HG03159 (cell line): ENCODE measurements around the gene GSK3A.

Source experiments
- ATAC-seq: cut with Tn5 transposase; IDR thresholded peaks from one replicate; pipeline ENCODE4 v1.9.1; 2021; ENCODE audit warnings: mild to moderate bottlenecking, moderate library complexity; ENCODE audit not compliant: unreplicated experiment

GSK3A gene

DNA sequence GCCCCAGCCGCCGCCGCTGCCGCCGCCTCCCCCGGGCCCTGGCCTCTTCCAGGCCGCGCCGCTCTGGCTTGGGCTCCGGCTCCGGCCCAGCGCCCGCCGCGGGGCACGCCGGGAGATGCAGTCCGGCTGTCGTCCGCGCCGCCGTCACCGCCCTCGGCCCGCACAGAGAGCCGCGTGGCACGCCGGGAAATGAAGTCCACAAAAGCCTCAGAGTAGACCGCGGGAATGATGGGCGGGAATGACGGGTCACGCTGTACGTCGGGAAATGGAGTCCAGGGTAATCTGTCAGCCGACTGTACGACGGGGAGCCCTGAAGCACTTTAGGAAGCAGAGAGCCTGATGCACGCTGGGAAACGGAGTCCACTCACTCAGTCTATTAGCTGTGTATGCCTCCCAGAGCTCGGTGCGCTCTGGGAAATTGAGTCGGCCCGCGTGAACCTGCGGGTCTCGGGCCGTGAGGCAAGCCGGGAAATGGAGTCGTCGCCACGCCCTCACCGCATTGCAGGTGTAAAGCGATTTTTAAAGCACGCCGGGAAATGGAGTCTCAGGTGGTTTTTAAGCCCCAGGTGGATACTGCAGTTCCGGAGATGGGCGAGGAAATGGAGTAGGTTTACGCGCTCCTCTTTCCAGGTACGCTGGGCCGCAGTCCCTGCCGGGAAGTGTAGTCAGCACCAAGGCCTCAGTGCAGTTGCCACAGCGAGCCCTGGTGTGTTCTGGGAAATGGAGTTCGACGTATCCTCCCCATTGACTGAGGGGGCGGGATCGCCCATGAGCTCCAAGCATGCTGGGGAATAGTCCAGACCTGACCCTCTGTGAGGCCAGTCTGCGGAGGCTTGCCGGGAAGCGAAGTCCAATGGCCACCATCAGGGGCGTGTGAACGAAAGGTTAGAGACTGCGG, at the start of gene GSK3A:
Gene GSK3A (minus strand): TSS at position 91 of the 898 bp plus-strand sequence. CDS start 137 bp downstream, outside the sequence.
- peak; percentile 63 for ATAC-seq

GRCh38 chr19:42291435-42291810, 49.0 kb upstream of the GSK3A start:
- ATAC-seq = no peak

DNA sequence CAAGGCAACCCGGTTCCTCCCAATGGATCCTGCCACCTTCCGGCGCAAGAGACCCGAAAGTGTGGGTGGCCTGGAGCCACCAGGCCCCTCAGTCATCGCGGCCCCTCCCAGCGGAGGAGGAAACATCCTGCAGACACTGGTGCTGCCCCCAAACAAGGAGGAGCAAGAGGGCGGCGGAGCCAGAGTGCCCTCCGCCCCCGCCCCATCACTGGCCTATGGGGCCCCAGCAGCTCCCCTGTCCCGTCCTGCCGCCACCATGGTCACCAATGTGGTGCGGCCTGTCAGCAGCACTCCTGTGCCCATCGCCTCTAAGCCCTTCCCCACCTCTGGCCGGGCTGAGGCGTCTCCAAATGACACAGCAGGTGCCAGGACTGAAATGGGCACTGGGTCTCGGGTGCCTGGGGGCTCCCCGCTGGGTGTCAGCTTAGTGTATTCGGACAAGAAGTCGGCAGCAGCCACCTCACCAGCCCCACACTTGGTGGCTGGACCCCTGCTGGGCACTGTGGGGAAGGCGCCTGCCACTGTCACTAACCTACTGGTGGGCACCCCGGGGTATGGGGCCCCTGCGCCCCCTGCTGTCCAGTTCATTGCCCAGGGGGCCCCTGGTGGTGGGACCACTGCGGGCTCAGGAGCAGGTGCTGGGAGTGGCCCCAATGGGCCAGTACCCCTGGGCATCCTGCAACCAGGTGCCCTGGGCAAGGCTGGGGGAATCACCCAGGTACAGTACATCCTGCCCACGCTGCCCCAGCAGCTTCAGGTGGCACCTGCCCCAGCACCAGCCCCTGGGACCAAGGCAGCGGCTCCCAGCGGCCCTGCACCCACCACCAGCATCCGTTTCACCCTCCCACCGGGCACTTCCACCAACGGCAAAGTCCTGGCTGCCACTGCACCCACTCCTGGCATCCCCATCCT, 48.4 kb upstream of the GSK3A start:
- ATAC-seq = no peak

DNA sequence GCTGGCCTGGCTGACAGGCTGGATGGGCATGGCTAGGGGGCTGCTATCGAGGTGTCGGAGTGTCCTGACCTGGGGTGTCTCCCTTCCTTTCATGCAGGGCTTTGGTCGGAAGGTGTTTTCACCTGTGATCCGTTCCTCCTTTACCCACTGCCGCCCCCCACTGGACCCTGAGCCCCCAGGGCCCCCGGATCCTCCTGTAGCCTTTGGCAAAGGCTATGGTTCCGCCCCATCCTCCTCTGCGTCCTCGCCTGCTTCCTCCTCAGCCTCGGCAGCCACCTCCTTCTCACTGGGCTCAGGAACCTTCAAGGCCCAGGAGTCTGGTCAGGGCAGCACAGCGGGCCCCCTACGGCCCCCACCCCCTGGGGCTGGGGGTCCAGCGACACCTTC, 47.7 kb upstream of the GSK3A start:
- no peak for ATAC-seq

DNA sequence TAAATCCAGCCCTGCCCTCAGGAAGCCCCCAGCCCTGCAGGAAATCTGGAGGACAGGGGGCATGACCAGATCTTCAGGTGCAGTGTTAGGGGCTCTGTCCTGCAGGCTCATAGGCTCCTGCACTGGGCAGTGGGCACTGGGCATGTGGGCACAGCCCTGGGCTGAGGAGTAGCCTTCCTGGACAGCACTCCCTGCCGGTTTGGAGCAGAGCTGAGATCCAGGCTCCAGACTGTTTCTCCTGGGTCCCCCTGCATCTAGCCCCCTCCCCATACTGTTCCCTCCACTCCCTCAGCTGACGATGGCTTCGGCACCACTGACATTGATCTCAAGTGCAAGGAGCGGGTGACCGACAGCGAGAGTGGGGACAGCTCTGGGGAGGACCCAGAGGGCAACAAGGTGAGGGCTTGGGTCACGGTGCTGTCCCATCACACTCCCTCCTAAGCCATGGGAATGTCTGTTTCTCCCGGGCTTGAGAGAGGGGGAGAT, 47.2 kb upstream of the GSK3A start:
- no peak for ATAC-seq

DNA sequence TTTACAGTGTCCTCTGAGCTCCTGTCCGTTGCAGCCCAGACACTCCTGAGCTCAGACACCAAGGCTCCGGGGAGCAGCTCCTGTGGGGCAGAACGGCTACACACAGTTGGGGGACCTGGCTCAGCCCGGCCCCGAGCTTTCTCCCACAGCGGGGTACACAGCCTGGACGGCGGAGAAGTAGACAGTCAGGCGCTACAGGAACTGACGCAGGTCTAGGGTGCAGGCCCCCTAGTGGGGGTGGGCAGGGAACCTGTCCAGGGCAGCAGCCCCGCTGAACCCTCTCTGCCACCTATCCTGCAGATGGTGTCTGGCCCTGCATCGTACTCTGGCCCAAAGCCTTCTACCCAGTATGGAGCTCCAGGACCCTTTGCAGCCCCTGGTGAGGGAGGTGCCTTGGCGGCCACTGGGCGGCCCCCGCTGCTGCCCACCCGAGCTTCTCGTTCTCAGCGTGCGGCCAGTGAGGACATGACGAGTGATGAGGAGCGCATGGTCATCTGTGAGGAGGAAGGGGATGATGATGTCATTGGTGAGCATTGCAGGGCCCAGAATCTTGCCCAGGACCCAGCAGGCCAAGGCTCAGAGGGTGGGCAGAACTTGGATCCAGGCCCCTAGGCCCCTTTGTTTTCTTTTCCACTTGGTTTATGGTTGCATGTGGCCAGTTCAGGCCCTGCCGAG, 46.6 kb upstream of the GSK3A start:
- ATAC-seq = no peak

GRCh38 chr19:42288387-42288786, 46.0 kb upstream of the GSK3A start:
- ATAC-seq = no peak

GRCh38 chr19:42287827-42288107, 45.4 kb upstream of the GSK3A start:
- no peak for ATAC-seq

DNA sequence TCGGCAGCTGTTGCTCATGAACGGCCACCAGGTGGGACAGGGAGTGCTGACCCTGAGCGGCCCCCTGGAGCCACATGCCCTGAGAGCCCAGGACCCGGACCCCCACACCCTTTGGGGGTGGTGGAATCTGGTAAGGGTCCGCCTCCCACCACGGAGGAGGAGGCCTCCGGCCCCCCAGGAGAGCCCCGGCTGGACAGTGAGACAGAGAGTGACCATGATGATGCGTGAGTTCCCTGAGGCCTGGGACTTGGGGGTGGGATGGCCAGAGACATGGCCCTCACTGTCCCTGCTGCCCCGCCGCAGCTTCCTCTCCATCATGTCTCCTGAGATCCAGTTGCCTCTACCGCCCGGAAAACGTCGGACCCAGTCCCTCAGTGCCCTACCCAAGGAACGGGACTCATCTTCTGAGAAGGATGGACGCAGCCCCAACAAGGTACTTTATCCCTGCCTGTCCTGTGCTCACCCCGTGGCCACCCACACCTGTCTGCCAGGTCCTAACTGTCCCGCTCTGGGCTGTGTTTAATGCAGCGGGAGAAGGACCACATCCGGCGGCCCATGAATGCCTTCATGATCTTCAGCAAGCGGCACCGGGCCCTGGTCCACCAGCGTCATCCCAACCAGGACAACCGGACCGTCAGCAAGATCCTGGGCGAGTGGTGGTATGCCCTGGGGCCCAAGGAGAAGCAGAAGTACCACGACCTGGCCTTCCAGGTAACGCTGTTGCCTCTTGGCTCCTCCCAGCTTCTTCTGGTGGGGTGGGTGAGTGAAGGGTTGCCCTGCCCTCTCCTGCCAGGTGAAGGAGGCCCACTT, 44.8 kb upstream of the GSK3A start:
- no peak for ATAC-seq

- no peak for ATAC-seq
These were observed 44.1 kb upstream of the GSK3A start for GRCh38 chr19:42286349-42287016.

DNA sequence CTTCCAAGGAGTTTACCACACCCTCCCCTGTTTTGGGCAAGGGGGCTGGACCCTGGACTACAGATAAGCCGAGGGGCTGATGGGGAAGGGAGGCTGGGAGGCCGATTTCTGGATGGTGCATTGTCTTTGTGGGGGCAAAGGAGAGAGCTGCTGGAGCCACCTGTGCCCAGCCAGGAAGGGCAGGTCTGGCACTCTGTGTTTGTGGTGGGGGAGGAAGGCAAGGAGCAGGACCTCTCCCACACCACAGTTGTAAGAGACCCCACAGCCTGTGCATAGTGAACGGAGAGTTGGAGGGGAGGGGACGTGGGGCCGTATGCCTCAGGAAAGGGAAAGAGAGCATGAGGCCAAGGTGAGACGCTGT, 43.6 kb upstream of the GSK3A start:
- no peak for ATAC-seq

DNA sequence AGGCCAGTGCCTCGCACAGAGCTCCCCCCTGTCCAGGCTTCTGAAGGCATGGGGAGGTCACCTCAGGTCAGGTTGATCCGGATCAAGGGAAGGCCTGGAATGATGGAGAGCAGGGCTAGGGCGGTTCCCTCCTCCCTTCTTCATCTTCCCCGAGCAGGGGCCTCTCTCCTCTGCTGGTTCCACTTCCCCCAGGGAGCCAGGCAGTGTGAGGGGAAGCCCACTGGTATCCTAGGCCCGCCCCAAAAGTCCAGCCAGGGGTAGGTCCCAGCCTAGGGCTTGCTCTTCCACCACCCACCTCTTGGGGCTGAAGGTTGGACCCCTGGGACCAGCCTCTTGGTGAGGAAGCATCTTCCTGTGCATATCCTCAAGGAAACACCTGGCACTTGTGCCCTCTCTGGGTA, 43.1 kb upstream of the GSK3A start:
- ATAC-seq = no peak

DNA sequence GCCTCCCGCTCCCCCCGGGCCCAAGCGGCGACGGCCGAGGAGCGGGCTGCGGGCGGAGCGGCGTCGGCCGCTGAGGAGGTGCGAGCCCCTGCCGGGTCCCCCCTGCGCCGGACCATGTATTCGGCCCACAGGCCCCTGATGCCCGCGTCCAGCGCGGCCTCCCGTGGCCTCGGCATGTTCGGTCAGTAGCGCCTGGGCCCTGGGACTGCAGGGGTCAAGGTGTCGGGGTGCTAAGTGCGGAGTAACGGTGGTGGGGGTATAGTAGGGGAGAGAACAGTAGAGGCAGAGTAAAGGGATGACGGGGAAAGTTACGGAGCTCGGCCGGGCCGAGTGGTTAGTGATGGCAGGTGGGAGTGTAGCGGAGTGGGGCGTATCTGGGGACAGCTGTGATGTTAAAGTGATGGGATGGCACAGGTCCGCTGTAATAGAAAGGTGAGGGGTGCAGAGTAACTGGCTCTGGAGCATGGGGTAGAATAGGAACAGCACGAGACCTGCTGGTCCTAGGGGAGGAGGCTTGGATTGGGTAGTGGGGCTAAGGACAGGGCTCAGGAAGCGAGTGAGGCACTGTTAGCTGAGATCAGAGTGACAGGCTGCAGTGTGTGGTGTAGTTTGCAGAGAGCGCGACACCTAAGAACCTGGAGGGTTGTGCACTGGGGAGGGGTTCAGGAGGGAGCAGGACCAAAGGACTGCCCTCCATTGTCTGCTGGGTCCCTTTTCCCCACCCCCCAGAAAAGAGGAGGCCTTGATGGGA, 42.4 kb upstream of the GSK3A start:
- no peak for ATAC-seq

- peak; percentile 26 for ATAC-seq
These were observed 41.7 kb upstream of the GSK3A start for GRCh38 chr19:42284066-42284501.

GRCh38 chr19:42283188-42284065, 41.0 kb upstream of the GSK3A start:
- peak; percentile 42 for ATAC-seq

GRCh38 chr19:42282819-42283187, 40.4 kb upstream of the GSK3A start:
- no peak for ATAC-seq

- ATAC-seq = no peak
These were observed 39.7 kb upstream of the GSK3A start for GRCh38 chr19:42281827-42282762.
